ENCODE results near the gene KLF11.
A peak's percentile ranks its signal among the peaks of the same experiment; 100 is the strongest.

KLF11 gene

GRCh38 chr2:10079870-10080535 lies 36.7 kb downstream of the KLF11 start, which contains the start of gene CYS1:
Gene CYS1 (minus strand): TSS chr2:10080411. CDS start chr2:10080223, 188 bp downstream.
- peak within 1 kb of the TSS; percentile 81 for H3K4me3 Mint-ChIP-seq
- DNase-seq, result peak; percentile 67

DNA sequence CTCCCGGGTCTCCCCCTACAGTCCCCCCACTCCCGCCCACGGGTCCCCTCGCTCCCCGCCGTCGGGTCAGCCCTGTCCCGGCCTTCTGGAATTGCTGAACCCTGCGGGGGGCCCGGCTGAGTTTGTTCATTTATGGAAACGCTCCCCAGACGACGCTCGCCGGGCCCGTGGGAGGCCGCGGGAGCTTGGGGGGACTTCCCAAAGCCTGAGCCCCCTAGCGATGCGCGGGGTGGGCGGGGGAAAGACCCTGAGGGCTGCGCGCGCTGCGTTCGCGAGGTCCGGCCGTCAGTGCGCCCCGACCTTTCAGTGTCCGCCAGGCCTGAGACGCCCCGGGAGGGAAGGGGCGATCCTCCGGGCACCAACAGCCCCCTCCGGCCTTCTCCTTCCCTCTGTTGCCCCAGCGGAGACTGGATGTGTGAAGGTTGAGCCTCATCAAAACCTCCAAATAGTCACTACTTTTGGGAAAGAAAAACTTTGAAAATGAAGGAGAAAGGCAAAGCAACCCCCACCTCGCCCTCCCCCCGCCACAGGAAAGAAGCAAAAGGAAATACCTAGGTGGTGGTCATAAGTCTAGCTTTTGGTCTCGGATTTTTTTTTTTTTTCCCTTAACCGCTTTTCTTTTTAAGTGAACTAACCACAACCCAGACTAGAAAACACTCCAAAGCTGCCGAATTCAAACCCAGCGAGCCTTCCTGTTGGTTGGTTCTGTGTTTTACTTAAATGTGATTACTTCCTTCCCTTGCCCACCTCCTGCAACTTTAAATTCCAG lies 37.4 kb downstream of the KLF11 start:
- H3K27me3 Mint-ChIP-seq (ENCODE audit: low read depth, poor library complexity), result peaks cover 83% of the 10 kb centered on the region
- no peaks in the 10 kb centered on the region for H3K36me3 Mint-ChIP-seq (ENCODE audit: low read depth)
- peaks cover 55% of the 10 kb centered on the region for H3K4me1 Mint-ChIP-seq
- H3K27ac Mint-ChIP-seq, result no peak overlapping the region
- TF ChIP-seq CTCF (IDR thresholded peaks at IDR 0.05), result no peak
- peak overlapping the region; percentile 74 for H3K4me3 Mint-ChIP-seq
- DNase-seq, result peak; percentile 51
- H3K9me3 Mint-ChIP-seq, result no peaks in the 10 kb centered on the region

More at GRCh38 chr2:10079870-10080535, 36.7 kb downstream of the KLF11 start, which contains the start of gene CYS1:
- no peak within 1 kb of the TSS for H3K27ac Mint-ChIP-seq
- TF ChIP-seq CTCF (IDR thresholded peaks at IDR 0.05), result no peak
- H3K27me3 Mint-ChIP-seq (ENCODE audit: low read depth, poor library complexity), result peaks cover 90% of the 10 kb centered on the region
- H3K36me3 Mint-ChIP-seq (ENCODE audit: low read depth), result no peaks in the 10 kb centered on the region
- H3K4me1 Mint-ChIP-seq, result peaks cover 60% of the 10 kb centered on the region
- H3K9me3 Mint-ChIP-seq, result no peaks in the 10 kb centered on the region

- no peaks in the 10 kb centered on the region for H3K9me3 Mint-ChIP-seq
- no peak for DNase-seq
- peaks cover 44% of the 10 kb centered on the region for H3K4me1 Mint-ChIP-seq
- no peaks in the 10 kb centered on the region for H3K36me3 Mint-ChIP-seq (ENCODE audit: low read depth)
- no peak overlapping the region for H3K27ac Mint-ChIP-seq
- H3K27me3 Mint-ChIP-seq (ENCODE audit: low read depth, poor library complexity), result peaks cover 68% of the 10 kb centered on the region
- no peak overlapping the region for H3K4me3 Mint-ChIP-seq
- no peak for TF ChIP-seq CTCF (IDR thresholded peaks at IDR 0.05)
These were observed 39.7 kb downstream of the KLF11 start for GRCh38 chr2:10083046-10083445.

DNA sequence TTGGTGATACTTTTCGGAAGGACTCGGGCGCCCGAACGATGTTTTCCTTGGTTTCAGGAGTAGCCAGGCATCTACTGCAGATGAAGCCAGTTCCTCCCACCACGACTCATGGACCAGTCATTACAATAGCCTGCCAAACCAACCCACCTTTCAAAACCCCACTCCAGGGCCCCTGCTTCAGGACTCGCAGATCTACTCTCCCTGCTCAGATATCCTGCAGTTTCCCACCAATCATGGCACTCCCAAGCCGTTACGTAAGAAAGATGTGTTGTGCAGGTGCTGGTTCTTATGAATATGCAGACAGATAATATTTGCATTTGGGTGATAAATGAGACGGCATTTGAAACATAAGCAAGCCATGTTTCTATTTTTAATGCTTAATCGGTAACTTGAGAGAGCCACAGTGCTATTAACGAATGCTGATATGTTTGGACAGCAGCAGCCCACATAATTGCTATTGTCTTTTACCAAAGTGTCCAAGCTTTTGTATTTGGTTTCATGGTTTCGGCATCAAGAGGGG lies 40.4 kb downstream of the KLF11 start:
- no peaks in the 10 kb centered on the region for H3K36me3 Mint-ChIP-seq (ENCODE audit: low read depth)
- no peaks in the 10 kb centered on the region for H3K9me3 Mint-ChIP-seq
- no peak for DNase-seq
- H3K27ac Mint-ChIP-seq, result no peak overlapping the region
- H3K4me3 Mint-ChIP-seq, result no peak overlapping the region
- peaks cover 37% of the 10 kb centered on the region for H3K4me1 Mint-ChIP-seq
- H3K27me3 Mint-ChIP-seq (ENCODE audit: low read depth, poor library complexity), result peaks cover 66% of the 10 kb centered on the region
- TF ChIP-seq CTCF (IDR thresholded peaks at IDR 0.05), result no peak

GRCh38 chr2:10084223-10084865 lies 41.0 kb downstream of the KLF11 start:
- H3K4me1 Mint-ChIP-seq, result peaks cover 31% of the 10 kb centered on the region
- DNase-seq, result no peak
- H3K9me3 Mint-ChIP-seq, result no peaks in the 10 kb centered on the region
- H3K27ac Mint-ChIP-seq, result no peak overlapping the region
- no peaks in the 10 kb centered on the region for H3K36me3 Mint-ChIP-seq (ENCODE audit: low read depth)
- no peak for TF ChIP-seq CTCF (IDR thresholded peaks at IDR 0.05)
- H3K27me3 Mint-ChIP-seq (ENCODE audit: low read depth, poor library complexity), result peaks cover 60% of the 10 kb centered on the region
- H3K4me3 Mint-ChIP-seq, result no peak overlapping the region

Data from nephron progenitor cell (in vitro differentiated cells).